Spinal cord (tissue), 10 donors: ENCODE measurements around the gene SMARCC1. TPM values are rescaled to one million over a fixed set of nuclear protein-coding genes. Genes with fewer than 3 reads are reported as not detected.
"Not testable (repeated sequence)": the region's sequence is repeated elsewhere in the genome, so short reads cannot be mapped to it uniquely, and the experiment has no call there.

Source experiments
- DNase-seq, 6 donors: peaks; one replicate each; pipeline versions ENCODE4 v3.0.0 to v3.0.0-alpha.2; 2013 to 2015; ENCODE audit warnings: low spot score in 6 of 6, low read depth in 4 of 6
- H3K27ac ChIP-seq: one replicate; pipeline ENCODE4 v1.5.1; 2013; ENCODE audit warnings: low read depth, low read length, control low read depth
- H3K27me3 ChIP-seq: one replicate; pipeline ENCODE4 v1.6.1; 2013; ENCODE audit warnings: low read length; ENCODE audit not compliant: control insufficient read depth, insufficient read depth
- H3K36me3 ChIP-seq: one replicate; pipeline ENCODE4 v1.6.1; 2013; ENCODE audit warnings: low read length; ENCODE audit not compliant: control insufficient read depth, insufficient read depth
- H3K4me1 ChIP-seq: one replicate; pipeline ENCODE4 v1.6.1; 2013; ENCODE audit warnings: low read length; ENCODE audit not compliant: control insufficient read depth, insufficient read depth
- H3K4me3 ChIP-seq: one replicate; pipeline ENCODE4 v1.5.1; 2013; ENCODE audit warnings: low read depth, low read length, control low read depth
- H3K9me3 ChIP-seq: one replicate; pipeline ENCODE4 v1.6.1; 2013; ENCODE audit warnings: low read length; ENCODE audit not compliant: control insufficient read depth, insufficient read depth
- WGBS: methylation state at CpG from one replicate; pipeline ENCODE4 v1.1.5; 2013; ENCODE audit warnings: missing lambda C conversion rate; ENCODE audit not compliant: insufficient coverage; 5-methylcytosine and 5-hydroxymethylcytosine counted together
- polyA plus RNA-seq, 2 donors: library from polyadenylated mRNA; unstranded; fragments of 120-200 nt; gene quantifications; one replicate each; pipeline ENCODE4 v1.2.1, GENCODE V29; 2013; ENCODE audit not compliant: insufficient read length in 2 of 2
- total RNA-seq, 2 donors: library from RNA; depleted of rRNA in 1 of 2; stranded (reverse); fragments of 120-200 nt in 1 of 2; fragments of >200 nt in 1 of 2; gene quantifications; one replicate each; pipeline versions ENCODE4 v1.2.3 to v1.2.4, GENCODE V29; 2013 to 2014
- donor health status: healthy.

SMARCC1 gene
- total and polyA plus RNA-seq, 4 donors: 32.3 to 48.5 (median 37.7) TPM

DNA sequence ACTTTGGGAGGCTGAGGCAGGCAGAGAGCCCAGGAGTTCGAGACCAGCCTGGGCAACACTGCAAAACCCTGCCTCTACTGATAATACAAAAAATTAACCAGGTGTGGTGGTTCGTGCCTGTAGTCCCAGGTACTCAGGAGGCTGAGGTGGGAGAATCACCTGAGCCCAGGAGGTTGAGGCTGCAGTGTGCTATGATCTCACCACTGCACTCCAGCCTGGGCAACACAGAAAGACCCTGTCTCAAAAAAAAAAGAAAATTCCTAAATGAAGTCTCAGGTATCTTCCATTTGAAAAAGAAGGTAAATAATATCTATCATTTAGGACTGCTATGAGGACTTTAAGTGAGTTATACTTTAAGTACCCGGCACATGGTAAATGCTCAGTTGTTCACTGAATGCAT, 2.9 kb downstream of the SMARCC1 start:
- H3K9me3 ChIP-seq: no peaks in the 10 kb centered on the region
- WGBS: no CpG with 5 or more reads among the region's 3 CpGs
- peaks cover 5% of the 10 kb centered on the region for H3K36me3 ChIP-seq
- no peak for DNase-seq
- H3K27ac ChIP-seq: no peak overlapping the region
- no peak overlapping the region for H3K4me3 ChIP-seq
- peaks cover 16% of the 10 kb centered on the region for H3K4me1 ChIP-seq
- no peaks in the 10 kb centered on the region for H3K27me3 ChIP-seq

DNA sequence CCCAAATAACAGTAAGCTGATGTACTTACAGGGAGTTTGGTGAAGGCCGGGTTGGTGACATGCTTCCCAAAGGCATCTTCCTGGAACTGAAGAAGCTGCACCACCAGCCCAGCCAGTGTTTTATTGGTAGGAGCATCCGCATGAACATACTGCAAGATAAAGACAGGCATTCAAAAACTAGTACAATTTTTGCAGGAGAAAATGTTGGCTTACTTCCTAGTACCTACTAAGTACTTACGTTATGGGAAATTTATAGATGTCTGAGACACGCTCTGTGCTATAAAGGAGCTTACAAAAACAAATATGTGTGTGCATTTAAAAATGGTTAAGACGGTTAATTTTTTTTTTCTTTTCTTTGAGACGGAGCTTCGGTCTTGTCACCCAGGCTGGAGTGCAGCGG, 8.9 kb downstream of the SMARCC1 start:
- no peaks in the 10 kb centered on the region for H3K9me3 ChIP-seq
- H3K27me3 ChIP-seq: no peaks in the 10 kb centered on the region
- H3K4me3 ChIP-seq: no peak overlapping the region
- no peak overlapping the region for H3K27ac ChIP-seq
- peaks cover 26% of the 10 kb centered on the region for H3K36me3 ChIP-seq
- H3K4me1 ChIP-seq: no peaks in the 10 kb centered on the region
- DNase-seq: no peak
- 40% methylated on average over 2 of the region's 8 CpGs for WGBS

DNA sequence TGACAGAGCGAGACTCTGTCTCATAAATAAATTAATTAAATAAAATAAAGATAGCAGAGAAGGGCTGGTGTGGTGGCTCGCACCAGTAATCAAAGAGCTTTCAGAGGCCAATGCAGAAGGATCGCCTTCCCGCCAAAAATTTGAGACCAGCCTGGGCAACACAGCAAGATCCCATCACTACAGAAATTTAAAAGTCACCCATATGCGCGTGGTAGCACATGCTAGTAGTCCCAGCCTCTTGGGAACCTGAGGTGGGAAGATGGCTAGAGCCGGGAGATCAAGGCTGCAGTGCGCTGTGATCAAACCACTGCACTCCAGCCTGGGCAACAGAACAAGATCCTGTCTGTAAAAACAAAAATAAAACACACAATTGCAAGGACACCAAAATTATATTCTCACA, 9.6 kb downstream of the SMARCC1 start:
- Histone ChIP-seq H3K4me3 (no peak overlapping the region), H3K36me3 (peaks cover 30% of the 10 kb centered on the region), H3K4me1 (no peaks in the 10 kb centered on the region), H3K9me3 (no peaks in the 10 kb centered on the region), H3K27ac (no peak overlapping the region), H3K27me3 (no peaks in the 10 kb centered on the region)
- WGBS: no CpG with 5 or more reads among the region's 8 CpGs
- no peak for DNase-seq

DNA sequence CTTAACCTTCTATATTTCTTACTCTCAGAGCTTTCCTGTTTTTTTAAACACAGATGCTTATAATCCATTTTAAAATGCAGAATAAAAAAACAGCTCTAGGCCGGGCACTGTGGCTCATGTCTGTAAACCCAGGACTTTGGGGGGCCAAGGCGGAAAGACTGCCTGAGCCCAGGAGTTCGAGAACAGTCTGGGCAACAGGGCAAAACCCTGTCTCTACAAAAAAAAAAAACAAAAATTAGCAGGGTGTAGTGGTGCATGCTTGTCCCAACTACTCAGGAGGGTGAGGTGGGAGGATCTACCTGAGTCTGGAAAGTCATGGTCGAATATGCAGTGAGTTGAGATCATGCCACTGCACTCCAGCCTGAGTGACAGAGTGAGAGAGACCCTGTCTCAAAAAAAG, 15.5 kb downstream of the SMARCC1 start:
- no peaks in the 10 kb centered on the region for H3K4me1 ChIP-seq
- no peaks in the 10 kb centered on the region for H3K9me3 ChIP-seq
- H3K4me3 ChIP-seq: no peak overlapping the region
- no peak for DNase-seq
- no CpG with 5 or more reads among the region's 4 CpGs for WGBS
- no peak overlapping the region for H3K27ac ChIP-seq
- no peaks in the 10 kb centered on the region for H3K27me3 ChIP-seq
- peaks cover 21% of the 10 kb centered on the region for H3K36me3 ChIP-seq

DNA sequence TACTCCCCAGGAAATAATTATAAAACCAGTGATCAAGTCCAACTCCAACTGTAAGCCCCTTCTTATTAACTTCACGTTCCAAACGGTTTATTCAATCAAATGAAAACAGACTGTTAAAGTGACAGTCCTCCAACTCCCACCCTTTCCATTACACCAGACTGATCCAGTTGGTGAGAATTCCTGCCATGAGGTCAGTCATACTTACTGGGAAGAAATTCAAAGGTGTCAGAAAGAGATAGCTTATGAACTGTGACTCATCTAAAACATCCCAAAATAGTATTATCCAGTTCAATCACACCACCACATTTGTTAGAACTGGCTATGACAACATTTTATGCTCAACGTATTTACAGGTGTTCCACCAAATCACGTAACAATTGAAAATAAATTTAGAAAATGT, 19.5 kb downstream of the SMARCC1 start:
- Histone ChIP-seq H3K4me3 (no peak overlapping the region), H3K36me3 (peaks cover 14% of the 10 kb centered on the region), H3K27me3 (no peaks in the 10 kb centered on the region), H3K27ac (no peak overlapping the region), H3K4me1 (no peaks in the 10 kb centered on the region), H3K9me3 (no peaks in the 10 kb centered on the region)
- no peak for DNase-seq
- WGBS: 100% methylated on average over 1 of the region's 4 CpGs

- no peak overlapping the region for H3K4me3 ChIP-seq
- no peaks in the 10 kb centered on the region for H3K9me3 ChIP-seq
- no peak for DNase-seq
- H3K36me3 ChIP-seq: peaks cover 18% of the 10 kb centered on the region
- no peaks in the 10 kb centered on the region for H3K4me1 ChIP-seq
- no peak overlapping the region for H3K27ac ChIP-seq
- 100% methylated on average over 4 of the region's 4 CpGs for WGBS
- no peaks in the 10 kb centered on the region for H3K27me3 ChIP-seq
These were observed 20.6 kb downstream of the SMARCC1 start for GRCh38 chr3:47761046-47761445.

- not testable (repeated sequence) for H3K27me3 ChIP-seq, H3K9me3 ChIP-seq, H3K4me3 ChIP-seq, H3K4me1 ChIP-seq, H3K27ac ChIP-seq, DNase-seq
- 92% methylated on average over 2 of the region's 4 CpGs for WGBS
- peaks cover 18% of the 10 kb centered on the region for H3K36me3 ChIP-seq
These were observed 21.5 kb downstream of the SMARCC1 start for GRCh38 chr3:47760207-47760606.

DNA sequence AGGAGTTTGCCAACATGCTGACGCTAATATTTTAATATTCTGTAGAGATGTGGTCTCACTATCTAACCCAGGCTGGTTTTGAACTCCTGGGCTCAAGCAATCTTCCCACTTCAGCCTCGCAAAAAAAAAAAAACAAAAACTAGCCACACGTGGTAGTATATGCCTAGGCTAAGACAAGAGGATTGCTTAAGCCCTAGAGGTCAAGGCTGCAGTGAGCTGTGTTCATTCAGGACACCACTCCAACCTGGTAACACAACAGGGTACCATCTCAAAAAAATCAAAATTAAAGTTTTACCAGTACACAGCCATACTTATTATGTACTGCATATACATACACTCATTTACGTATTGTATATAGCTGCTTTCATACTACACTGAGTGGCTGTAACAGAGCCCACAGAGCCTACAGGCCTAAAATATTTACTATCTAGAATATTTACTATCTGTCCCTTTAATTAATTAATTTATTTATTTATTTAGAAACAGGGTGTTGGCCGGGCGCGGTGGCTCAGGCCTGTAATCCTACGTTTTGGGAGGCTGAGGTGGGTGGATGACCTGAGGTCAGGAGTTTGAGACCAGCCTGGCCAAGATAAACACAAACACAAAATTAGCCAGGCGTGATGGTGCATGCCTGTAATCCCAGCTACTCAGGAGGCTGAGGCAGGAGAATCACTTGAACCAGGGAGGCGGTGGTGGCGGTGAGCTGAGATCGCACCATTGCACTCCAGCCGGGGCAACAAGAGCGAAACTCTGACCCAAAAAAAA, 23.2 kb downstream of the SMARCC1 start:
- Histone ChIP-seq H3K27me3 (no peaks in the 10 kb centered on the region), H3K27ac (no peak overlapping the region), H3K4me1 (no peaks in the 10 kb centered on the region), H3K9me3 (no peaks in the 10 kb centered on the region), H3K36me3 (peaks cover 16% of the 10 kb centered on the region), H3K4me3 (no peak overlapping the region)
- 92% methylated on average over 5 of the region's 14 CpGs for WGBS
- no peak for DNase-seq

- H3K36me3 ChIP-seq: peaks cover 16% of the 10 kb centered on the region
- DNase-seq: no peak
- 100% methylated on average over 3 of the region's 3 CpGs for WGBS
- H3K4me1 ChIP-seq: no peaks in the 10 kb centered on the region
- H3K27me3 ChIP-seq: no peaks in the 10 kb centered on the region
- no peak overlapping the region for H3K4me3 ChIP-seq
- no peak overlapping the region for H3K27ac ChIP-seq
- H3K9me3 ChIP-seq: no peaks in the 10 kb centered on the region
These were observed 29.0 kb downstream of the SMARCC1 start for GRCh38 chr3:47752716-47753115.

DNA sequence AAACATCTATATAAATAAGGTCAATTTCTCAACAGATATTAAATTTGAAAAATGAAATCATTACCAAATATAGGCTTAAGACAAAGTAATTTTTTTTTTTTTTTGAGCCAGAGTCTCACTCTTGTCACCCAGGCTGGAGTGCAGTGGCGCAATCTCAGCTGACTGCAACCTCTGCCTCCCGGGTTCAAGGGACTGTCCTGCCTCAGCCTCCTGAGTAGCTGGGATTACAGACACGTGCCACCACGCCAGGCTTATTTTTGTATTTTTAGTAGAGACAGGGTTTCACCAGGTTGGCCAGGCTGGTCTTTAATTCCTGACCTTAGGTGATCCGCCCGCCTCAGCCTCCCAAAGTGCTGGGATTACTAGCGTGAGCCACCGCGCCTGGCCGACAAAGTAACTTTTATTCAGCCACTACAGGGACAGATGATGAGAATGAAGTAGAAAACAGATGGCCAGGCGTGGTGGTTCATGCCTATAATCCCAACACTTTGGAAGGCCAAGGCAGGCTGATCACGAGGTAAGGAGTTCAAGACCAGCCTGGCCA, 30.8 kb downstream of the SMARCC1 start:
- not testable (repeated sequence) for H3K9me3 ChIP-seq, H3K27me3 ChIP-seq, DNase-seq, H3K27ac ChIP-seq, H3K4me1 ChIP-seq, H3K4me3 ChIP-seq
- H3K36me3 ChIP-seq: peaks cover 17% of the 10 kb centered on the region
- WGBS: 98% methylated on average over 8 of the region's 12 CpGs
